ENCODE measurements around the gene TP53RK. TPM values are rescaled to one million over a fixed set of nuclear protein-coding genes. Genes with fewer than 3 reads are reported as not detected.
A peak's percentile ranks its signal among the peaks of the same experiment; 100 is the strongest.

TP53RK gene
- total and polyA plus RNA-seq, 2 of the 13 experiments (the other 11 are each of a cell fraction or from before 2014, with no cell fraction given), result 12.9 to 25.5 TPM

DNA sequence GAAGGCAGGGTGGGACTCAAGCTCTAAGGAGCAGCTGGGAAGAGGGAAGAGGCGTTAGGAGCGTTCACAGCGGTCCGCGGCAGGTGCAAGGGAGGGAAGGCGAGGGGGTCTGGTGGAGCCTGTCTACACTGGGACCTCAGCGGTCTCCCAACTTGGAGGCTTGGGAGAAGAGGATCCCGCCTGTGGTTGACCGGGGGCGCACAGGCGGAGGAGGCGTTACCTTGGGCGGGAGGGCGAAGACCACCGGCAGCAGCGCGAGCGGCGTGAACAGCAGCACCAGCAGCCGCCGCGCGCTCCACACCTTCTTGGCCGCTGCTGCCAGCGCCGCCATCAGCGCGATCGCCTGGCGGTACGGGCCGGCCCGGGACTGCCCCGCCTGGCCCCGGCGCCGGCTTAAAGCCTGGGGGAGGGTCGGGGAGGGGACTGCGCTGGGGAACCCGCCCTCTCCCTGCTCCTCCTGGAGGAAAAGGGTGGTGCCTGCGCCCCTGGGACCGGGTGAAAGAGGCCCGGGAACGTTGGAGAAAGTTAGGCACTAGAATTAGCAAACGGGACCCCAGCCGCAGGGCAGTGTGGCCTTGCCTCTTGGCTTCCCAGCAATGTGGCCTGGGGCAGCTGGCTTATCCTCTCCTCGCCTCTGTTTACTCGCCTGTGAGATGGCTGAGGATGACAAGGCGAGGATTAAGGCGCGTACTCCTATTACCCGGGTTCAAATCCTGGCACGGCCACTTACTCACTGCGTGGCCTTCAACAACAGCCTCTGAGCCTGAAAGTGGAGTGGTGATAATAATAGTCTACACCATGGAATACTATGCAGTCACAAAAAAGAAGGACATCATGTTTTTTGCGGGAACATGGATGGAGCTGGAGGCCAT, 37.9 kb downstream of the TP53RK start, which contains the start of gene SLC13A3 (continued):
- TF ChIP-seq, protein P1, sequence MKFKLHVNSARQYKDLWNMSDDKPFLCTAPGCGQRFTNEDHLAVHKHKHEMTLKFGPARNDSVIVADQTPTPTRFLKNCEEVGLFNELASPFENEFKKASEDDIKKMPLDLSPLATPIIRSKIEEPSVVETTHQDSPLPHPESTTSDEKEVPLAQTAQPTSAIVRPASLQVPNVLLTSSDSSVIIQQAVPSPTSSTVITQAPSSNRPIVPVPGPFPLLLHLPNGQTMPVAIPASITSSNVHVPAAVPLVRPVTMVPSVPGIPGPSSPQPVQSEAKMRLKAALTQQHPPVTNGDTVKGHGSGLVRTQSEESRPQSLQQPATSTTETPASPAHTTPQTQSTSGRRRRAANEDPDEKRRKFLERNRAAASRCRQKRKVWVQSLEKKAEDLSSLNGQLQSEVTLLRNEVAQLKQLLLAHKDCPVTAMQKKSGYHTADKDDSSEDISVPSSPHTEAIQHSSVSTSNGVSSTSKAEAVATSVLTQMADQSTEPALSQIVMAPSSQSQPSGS (CRISPR knock-in tag; IDR thresholded peaks at IDR 0.05), result peak; percentile 73
- TF ChIP-seq SMARCE1 (IDR thresholded peaks at IDR 0.05; ENCODE audit: borderline replicate concordance) (no peak), KMT2A (CRISPR knock-in tag; IDR thresholded peaks at IDR 0.05) (peak; percentile 95), ZNF232 (CRISPR knock-in tag; IDR thresholded peaks at IDR 0.05; ENCODE audit: borderline replicate concordance) (peak; percentile 35; the same call in 1 of the 2 replicates), SIX4 (CRISPR knock-in tag; IDR thresholded peaks at IDR 0.05) (no peak), ZMAT3 (CRISPR knock-in tag; conservative IDR thresholded peaks at IDR 0.05) (peak; percentile 43), SAFB2 (CRISPR knock-in tag; IDR thresholded peaks at IDR 0.05; ENCODE audit: borderline replicate concordance, low read depth) (peak; percentile 97), ZZZ3 (CRISPR knock-in tag; IDR thresholded peaks at IDR 0.05; ENCODE audit: borderline replicate concordance) (0 out of 2 replicates have a peak, but pooled peaks have one; percentile 20), KMT2B (CRISPR knock-in tag; IDR thresholded peaks at IDR 0.05) (peak; percentile 56), DPF2 (CRISPR knock-in tag; IDR thresholded peaks at IDR 0.05; ENCODE audit: borderline replicate concordance, low read depth) (peak; percentile 56; the same call in 1 of the 2 replicates), KLF12 (CRISPR knock-in tag; IDR thresholded peaks at IDR 0.05; ENCODE audit: borderline replicate concordance) (peak; percentile 82), SMC3 (IDR thresholded peaks at IDR 0.05; ENCODE audit: low read length) (no peak), ZNF644 (CRISPR knock-in tag; IDR thresholded peaks at IDR 0.05; ENCODE audit: low read depth) (no peak), SATB2 (CRISPR knock-in tag; IDR thresholded peaks at IDR 0.05) (peak; percentile 60; the same call in 1 of the 2 replicates), ZFP41 (CRISPR knock-in tag; IDR thresholded peaks at IDR 0.05; ENCODE audit: borderline replicate concordance) (peak; percentile 78), ZNF350 (CRISPR knock-in tag; IDR thresholded peaks at IDR 0.05; ENCODE audit: borderline replicate concordance, low read depth) (peak; percentile 33; the same call in 1 of the 2 replicates)
- TF ChIP-seq, protein P2, sequence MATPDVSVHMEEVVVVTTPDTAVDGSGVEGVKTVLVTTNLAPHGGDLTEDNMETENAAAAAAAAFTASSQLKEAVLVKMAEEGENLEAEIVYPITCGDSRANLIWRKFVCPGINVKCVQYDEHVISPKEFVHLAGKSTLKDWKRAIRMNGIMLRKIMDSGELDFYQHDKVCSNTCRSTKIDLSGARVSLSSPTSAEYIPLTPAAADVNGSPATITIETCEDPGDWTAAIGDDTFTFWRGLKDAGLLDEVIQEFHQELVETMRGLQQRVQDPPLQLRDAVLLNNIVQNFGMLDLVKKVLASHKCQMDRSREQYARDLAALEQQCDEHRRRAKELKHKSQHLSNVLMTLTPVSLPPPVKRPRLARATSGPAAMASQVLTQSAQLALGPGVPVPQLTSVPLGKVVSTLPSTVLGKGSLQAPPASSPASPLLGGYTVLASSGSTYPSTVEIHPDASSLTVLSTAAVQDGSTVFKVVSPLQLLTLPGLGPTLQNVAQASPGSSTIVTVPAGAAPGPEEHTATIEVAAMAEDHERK (CRISPR knock-in tag; IDR thresholded peaks at IDR 0.05; ENCODE audit: low read depth), result no peak
- TF ChIP-seq, protein P3, sequence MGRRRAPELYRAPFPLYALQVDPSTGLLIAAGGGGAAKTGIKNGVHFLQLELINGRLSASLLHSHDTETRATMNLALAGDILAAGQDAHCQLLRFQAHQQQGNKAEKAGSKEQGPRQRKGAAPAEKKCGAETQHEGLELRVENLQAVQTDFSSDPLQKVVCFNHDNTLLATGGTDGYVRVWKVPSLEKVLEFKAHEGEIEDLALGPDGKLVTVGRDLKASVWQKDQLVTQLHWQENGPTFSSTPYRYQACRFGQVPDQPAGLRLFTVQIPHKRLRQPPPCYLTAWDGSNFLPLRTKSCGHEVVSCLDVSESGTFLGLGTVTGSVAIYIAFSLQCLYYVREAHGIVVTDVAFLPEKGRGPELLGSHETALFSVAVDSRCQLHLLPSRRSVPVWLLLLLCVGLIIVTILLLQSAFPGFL (CRISPR knock-in tag; IDR thresholded peaks at IDR 0.05), result peak; percentile 71; the same call in 1 of the 2 replicates
- TF ChIP-seq, protein P4, sequence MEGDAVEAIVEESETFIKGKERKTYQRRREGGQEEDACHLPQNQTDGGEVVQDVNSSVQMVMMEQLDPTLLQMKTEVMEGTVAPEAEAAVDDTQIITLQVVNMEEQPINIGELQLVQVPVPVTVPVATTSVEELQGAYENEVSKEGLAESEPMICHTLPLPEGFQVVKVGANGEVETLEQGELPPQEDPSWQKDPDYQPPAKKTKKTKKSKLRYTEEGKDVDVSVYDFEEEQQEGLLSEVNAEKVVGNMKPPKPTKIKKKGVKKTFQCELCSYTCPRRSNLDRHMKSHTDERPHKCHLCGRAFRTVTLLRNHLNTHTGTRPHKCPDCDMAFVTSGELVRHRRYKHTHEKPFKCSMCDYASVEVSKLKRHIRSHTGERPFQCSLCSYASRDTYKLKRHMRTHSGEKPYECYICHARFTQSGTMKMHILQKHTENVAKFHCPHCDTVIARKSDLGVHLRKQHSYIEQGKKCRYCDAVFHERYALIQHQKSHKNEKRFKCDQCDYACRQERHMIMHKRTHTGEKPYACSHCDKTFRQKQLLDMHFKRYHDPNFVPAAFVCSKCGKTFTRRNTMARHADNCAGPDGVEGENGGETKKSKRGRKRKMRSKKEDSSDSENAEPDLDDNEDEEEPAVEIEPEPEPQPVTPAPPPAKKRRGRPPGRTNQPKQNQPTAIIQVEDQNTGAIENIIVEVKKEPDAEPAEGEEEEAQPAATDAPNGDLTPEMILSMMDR (CRISPR knock-in tag; IDR thresholded peaks at IDR 0.05), result peak; percentile 10

All from HepG2 (cell line).